ENCODE results near the gene TERT. TPM values are rescaled to one million over a fixed set of nuclear protein-coding genes. Genes with fewer than 3 reads are reported as not detected.

The TERT gene
- polyA plus RNA-seq, 2 of the 4 experiments (the other 2 are of a cell fraction) = 1.1 to 4.0 TPM

- WGBS (ENCODE audit: missing lambda C conversion rate) = 78% methylated on average over 13 of the region's 13 CpGs
- CTCF ChIA-PET = no interaction called here
- Histone ChIP-seq H3K4me3 (no peak overlapping the region), H3K4me2 (no peak overlapping the region), H3K9me3 (no peaks in the 10 kb centered on the region), H3K4me1 (no peaks in the 10 kb centered on the region), H3K27ac (no peak overlapping the region)
- DNase-seq (ENCODE audit: low read depth in 1 of 2, low spot score in 1 of 2) (no peak), ATAC-seq (no peak), FAIRE-seq (no peak)
- POLR2A ChIA-PET = no interaction called here
- TF ChIP-seq ZC3H11A (IDR thresholded peaks at IDR 0.05) = no peak
- no peak for TF ChIP-seq FOSB (CRISPR knock-in tag; IDR thresholded peaks at IDR 0.05)
- no peak for TF ChIP-seq CHD4 (IDR thresholded peaks at IDR 0.05; ENCODE audit: borderline replicate concordance)
- TF ChIP-seq HOXA7 (CRISPR knock-in tag; IDR thresholded peaks at IDR 0.05) = no peak
- no peak for TF ChIP-seq PBX3 (IDR thresholded peaks at IDR 0.05)
- TF ChIP-seq FOXS1 (CRISPR knock-in tag; IDR thresholded peaks at IDR 0.05) = no peak
- TF ChIP-seq HOXB13 (CRISPR knock-in tag; IDR thresholded peaks at IDR 0.05; ENCODE audit: low read depth) = no peak
- no peak for TF ChIP-seq JUN (IDR thresholded peaks at IDR 0.05)
- TF ChIP-seq RFX5 (IDR thresholded peaks at IDR 0.05) = no peak
- TF ChIP-seq PHF8 (IDR thresholded peaks at IDR 0.05; ENCODE audit: borderline replicate concordance, low read depth) = no peak
- no peak for TF ChIP-seq BCL3 (IDR thresholded peaks at IDR 0.05)
- no peak for TF ChIP-seq HMGXB4 (CRISPR knock-in tag; IDR thresholded peaks at IDR 0.05; ENCODE audit: borderline replicate concordance)
- TF ChIP-seq RNF2 (IDR thresholded peaks at IDR 0.05; ENCODE audit: borderline replicate concordance, low read depth) = no peak
- TF ChIP-seq SREBF2 (IDR thresholded peaks at IDR 0.05) = no peak
- TF ChIP-seq CTCF (IDR thresholded peaks at IDR 0.05) = no peak
- TF ChIP-seq REST (IDR thresholded peaks at IDR 0.05) = no peak
- TF ChIP-seq RCOR1 (IDR thresholded peaks at IDR 0.05; ENCODE audit: low read depth, low read length) = no peak
- no peak for TF ChIP-seq HOXB5 (CRISPR knock-in tag; IDR thresholded peaks at IDR 0.05)
Measured at GRCh38 chr5:1257841-1258240, 37.0 kb downstream of the TERT start.
